HG03280 (cell line): ENCODE results near the gene RERG.
"Not testable (repeated sequence)": the region's sequence is repeated elsewhere in the genome, so short reads cannot be mapped to it uniquely, and the experiment has no call there.

Source experiments
- ATAC-seq: cut with Tn5 transposase; IDR thresholded peaks from one replicate; pipeline ENCODE4 v1.9.1; 2021; ENCODE audit warnings: mild to moderate bottlenecking, moderate library complexity; ENCODE audit not compliant: unreplicated experiment

The RERG gene

GRCh38 chr12:15151161-15152091 lies 69.8 kb downstream of the RERG start:
- ATAC-seq: no peak

DNA sequence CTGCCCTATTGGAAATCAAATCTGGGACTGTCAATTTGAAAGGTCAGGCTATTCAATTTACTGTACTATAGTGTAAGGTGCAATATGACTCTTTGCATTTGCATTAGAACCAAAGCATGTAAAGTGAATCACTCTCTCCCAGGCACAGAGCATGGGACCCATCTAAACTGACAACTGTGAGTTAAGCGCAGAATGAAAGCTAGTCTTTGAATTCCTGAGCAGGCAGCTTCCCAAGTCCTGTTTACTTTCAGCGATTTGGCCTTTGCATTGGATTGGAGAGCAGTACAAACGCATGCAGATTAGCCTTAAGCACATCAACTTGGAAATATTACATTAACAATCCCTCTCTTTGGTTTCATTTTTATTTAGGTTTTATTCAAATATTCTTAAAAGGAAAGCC lies 74.6 kb downstream of the RERG start:
- no peak for ATAC-seq

DNA sequence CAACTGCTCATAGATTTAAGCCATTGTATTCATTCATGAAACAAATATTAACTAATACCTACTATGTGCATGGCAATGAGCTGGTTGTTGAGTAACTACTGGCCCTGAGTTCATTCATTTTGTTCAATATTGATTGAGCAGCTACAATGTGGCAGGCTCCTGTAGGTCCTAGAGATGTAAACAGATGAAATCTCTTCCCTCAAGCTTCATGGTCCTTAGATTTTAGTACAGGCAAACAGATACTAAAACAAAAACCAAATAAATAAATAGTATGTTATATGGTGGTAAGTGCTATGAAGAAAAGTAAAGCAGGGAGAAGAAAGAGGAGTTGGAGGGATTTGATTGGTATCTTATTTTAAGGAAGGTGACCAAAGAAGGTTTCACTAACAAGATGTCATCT lies 77.8 kb downstream of the RERG start:
- ATAC-seq: no peak

- no peak for ATAC-seq
Measured at GRCh38 chr12:15142711-15143110, 78.5 kb downstream of the RERG start.

DNA sequence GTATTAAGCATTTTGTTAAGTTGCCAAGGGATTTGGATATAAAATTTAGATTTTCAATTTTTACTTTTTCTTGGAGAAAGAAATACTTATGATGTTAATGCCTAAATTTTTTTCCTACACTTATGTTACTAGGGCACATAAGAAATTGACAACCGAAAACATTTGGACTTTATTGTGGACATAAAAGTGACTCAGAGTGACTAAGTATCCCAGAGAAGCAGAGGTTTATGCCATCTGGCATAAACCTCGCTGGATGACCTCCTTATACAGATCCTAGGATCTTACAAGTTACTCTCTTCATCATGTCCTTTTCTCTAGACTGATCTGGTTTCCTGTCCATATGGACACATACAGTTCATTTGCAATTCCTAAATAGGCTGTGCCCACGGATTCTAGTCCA lies 89.8 kb downstream of the RERG start:
- ATAC-seq: no peak

GRCh38 chr12:15130541-15130940 lies 90.7 kb downstream of the RERG start:
- no peak for ATAC-seq

DNA sequence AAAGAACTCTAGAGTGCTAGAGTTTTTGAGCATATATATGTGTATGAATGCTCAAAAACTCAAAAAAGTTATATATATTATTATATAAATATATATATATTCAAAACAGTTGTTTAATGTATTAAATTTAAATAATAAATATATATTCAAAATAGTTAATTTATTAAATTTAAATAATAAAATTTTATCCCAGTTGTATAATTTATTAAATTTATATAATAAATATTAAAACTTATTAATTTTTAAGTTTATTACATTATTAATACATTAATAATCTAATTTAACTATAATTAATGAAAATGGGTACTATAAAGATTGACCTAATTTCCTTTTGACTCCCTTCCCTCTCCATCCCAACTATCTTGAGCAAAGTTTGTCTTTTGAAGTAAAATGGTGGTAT lies 97.8 kb downstream of the RERG start:
- ATAC-seq: no peak

GRCh38 chr12:15122344-15122743 lies 98.9 kb downstream of the RERG start:
- ATAC-seq: no peak

- ATAC-seq: no peak
Measured at GRCh38 chr12:15118955-15119354, 102.3 kb downstream of the RERG start.

DNA sequence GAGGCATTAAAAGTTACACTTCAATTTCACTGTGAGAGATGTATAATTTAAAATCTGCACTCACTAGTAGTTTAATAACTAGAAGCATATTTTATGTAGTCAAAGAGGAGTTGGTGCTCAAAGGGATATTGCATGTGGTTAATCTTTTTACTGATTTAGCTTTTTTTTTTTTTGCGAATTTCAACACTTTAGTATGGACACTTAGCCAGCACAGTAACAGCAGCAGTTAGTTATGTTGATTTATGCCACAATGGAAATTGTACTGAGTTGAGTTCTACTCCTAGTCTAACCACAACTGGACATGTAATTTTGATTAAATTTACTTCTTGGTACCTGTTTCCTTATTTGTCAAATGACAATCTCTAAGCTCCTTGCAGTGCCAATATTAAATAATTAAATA lies 104.2 kb downstream of the RERG start:
- no peak for ATAC-seq

DNA sequence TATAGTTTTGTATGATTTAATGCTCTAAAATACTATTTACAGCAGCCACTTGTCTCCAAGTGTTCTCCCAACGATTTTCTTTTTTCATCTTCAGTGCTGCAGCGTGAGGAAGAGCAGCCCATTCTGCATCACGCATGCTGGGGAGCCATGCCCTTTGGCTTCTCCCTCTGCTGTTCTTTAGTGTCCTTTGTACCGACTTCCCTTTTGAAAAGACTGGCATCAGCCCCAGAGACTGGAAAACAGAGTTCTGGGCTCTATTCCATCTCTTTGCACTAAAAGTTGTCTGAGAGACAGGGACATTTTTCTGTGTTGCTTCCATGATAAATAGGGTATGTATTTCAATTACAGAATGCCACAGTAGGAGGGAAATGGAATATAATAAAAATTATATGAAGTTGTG lies 105.1 kb downstream of the RERG start:
- no peak for ATAC-seq

- ATAC-seq: no peak
Measured at GRCh38 chr12:15115434-15115833, 105.8 kb downstream of the RERG start.

GRCh38 chr12:15114501-15114900 lies 106.7 kb downstream of the RERG start:
- no peak for ATAC-seq

DNA sequence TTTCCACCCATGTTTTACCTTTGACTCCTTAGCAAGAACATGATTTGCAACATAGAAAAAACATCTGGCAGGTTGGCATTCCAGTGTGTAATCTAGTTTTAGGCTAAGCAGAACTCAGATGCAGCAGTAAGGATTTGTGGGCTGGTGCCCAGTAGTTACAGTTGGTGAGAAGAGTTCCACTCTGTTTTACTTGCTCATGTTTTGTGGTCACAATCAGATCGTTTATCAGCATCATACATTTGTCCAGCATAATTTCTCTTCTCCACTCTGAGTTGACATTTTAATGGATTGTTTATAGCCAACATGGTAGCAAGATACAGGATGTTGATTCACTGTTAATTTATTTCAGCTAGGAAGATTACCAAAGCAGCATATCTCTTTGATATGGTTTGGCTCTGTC lies 128.4 kb downstream of the RERG start:
- ATAC-seq: no peak

- ATAC-seq: no peak
Measured at GRCh38 chr12:15090441-15090840, 130.8 kb downstream of the RERG start.

GRCh38 chr12:15088105-15088504 lies 133.1 kb downstream of the RERG start:
- peak; percentile 61 for ATAC-seq

DNA sequence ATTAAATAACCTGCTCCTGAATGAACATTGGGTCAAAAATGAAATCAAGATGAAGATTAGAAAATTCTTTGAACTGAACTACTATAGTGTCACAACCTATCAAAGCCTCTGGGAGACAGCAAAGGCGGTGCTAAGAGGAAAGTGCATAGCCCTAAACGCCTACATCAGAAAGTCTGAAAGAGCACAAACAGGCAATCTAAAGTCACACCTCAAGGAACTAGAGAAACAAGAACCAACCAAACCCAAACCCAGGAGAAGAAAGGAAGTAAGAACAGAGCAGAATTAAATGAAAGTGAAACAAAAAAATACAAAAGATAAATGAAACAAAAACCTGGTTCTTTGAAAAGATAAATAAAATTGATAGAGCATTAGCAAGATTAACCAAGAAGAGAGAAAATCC lies 143.5 kb downstream of the RERG start:
- not testable (repeated sequence) for ATAC-seq

DNA sequence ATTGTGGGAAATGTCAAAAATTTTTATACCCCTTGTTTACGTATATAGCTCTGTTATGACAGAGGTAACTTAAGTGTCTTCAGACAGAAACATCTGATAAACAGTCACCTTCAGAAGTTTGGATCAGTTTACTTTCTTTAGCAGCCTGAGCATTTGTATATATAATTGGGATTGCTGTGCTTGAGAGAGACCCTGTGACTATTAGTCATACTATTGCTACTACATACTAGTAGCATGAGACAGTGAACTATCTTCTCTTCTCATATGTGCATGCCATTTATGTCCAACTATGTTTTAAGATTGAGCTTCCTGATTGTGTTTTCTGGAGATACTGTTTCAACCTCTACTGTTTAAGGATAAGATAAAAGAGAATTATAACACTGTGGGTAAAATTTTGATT lies 146.9 kb downstream of the RERG start:
- ATAC-seq: no peak

DNA sequence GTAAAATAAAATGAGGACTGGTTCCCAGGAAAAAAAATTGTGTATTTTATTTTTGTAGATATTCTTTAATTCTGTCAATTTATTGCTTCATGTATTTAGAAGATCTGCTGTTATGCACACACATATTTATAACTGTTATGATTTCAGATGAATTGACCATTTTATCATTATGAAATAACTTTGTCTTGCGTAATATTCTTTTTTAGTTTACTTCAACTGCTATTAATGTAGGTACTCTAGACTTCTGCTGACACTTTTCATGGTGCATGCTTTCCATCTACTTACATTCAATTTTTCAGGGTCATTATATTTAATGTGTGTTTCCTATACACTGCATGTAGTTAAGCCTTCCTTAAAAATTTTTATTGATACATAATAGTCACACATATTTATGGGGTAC lies 162.1 kb downstream of the RERG start:
- ATAC-seq: no peak
